ENCODE results near the gene DAB2. TPM values are rescaled to one million over a fixed set of nuclear protein-coding genes. Genes with fewer than 3 reads are reported as not detected.
"Not testable (repeated sequence)": the region's sequence is repeated elsewhere in the genome, so short reads cannot be mapped to it uniquely, and the experiment has no call there.

The DAB2 gene
- total RNA-seq, 1 donor from 2014 or later: 87.9 TPM

DNA sequence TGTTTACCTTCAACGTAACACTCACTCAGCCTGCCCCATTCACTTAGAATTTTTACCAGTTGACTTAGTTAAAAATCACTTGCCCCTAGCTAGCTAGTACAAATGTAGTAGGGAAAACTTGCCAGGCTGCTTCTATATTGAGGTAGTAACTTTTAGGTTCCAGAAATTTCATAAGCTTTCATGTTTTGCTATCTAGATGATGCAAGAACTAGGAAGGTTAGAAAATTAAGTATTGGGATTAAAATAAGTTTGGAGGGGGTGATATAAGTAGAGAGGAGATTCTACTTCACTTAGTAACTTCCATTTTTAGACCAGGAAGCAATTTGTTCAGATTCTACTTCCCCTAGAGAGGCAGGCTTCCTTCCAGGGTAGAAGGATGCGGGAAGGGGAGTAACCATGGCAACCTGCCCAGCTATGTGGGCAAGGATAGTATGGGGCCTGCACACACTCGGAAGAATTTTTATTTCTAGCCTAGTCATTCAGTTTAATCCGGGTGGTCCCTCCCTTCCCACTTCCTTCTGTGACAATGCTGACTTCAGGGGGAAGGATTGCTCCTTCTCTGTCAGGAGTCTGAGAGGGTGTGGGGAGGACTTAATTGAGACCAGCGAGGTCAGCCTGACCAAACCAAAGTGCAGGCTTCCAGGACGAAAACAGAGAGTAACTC, 4.2 kb downstream of the DAB2 start:
- DNase-seq (ENCODE audit: low spot score): peak; percentile 81

DNA sequence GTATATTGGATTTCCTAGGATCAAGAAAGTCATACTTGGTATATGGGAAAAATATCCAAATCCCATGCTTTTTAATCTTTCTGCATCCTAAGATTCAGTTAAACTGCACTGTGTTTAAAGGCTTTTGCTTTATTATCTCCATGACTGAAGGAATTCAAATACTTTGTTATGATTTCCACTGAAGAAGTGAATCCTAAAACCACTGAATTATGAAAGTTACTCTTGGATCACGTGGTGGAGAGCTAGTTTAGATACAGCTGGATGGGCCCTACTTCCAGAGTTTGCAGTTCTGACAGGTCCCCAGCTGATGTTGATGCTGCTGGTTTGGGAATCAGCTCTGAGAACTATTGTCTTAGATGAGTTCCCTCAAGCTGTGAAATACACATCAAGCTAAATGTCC, 5.0 kb downstream of the DAB2 start:
- peak; percentile 56 for DNase-seq (ENCODE audit: low spot score)

DNA sequence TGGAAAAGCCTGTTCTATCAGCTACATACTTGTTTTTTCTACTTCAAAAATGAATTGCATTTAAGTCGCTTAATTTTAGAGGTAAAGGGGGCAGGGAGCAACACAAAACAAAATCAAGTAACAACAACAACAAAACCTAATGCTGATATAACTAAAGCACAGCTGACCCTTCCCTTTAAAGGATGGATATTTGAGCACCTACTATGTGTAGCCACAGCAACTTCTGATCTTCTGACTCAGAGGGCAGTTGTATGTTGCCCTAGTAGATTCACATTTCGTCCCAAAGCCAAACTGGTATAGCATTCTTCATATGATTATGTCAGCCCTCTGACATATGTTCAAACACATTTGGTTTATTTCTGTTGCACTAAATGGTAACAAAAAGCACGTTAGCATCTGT, 6.8 kb downstream of the DAB2 start:
- no peak for DNase-seq (ENCODE audit: low spot score)

DNA sequence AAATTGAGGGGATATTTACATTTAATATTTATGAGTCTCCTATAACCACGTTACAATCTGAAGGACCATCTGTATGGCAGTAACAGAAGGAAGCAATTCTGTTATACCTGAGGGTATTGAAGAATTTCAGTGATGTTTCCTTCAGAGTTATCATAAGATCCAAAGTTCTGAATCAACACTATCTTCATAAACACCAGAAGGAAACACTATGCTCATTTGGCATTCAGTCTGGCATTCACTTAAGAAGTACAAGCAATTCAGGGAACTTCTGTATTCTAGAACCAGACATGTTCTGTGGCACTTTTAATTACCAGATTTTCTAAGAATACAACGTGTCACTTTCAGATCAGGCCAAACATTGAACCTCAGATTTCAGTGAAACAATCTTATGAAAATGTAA, 9.6 kb downstream of the DAB2 start:
- DNase-seq (ENCODE audit: low spot score): no peak

DNA sequence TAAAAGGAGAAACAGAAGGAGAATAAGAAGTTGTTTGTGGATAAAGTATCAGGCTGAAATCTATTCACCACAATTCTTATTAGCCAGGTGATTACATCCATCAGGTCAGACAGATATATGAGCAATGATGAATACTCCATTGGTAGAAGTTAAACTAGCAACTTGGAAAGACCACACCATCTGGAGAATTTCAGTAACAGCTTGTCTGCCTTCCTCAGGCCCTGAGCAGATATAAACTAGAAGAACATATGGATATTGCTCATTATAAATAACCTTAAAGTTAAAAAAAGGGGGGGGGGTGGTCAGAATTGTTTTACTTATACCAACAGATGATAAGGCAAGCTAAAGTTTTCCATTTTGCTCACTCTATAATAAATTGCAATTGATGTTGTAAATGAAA, 10.4 kb downstream of the DAB2 start:
- no peak for DNase-seq (ENCODE audit: low spot score)

DNA sequence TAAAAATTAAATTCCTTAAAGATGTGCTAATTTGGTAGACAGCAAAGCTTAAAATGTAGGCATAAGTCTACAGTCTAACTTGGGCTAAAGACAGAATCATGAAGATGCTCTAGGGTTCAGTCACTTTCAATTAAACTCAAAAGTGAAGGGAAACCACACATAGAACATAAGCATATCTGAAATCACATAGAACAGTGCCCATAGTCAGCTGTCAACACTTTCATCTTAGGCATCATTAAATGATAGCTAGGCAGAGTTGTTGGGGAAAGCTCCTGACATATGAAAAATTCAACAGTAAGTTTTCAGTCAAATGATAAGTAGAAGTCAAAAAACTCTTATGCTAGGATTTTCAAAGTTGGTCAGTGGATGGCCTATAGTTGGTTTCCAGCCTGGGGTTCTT, 11.0 kb downstream of the DAB2 start:
- no peak for DNase-seq (ENCODE audit: low spot score)

DNA sequence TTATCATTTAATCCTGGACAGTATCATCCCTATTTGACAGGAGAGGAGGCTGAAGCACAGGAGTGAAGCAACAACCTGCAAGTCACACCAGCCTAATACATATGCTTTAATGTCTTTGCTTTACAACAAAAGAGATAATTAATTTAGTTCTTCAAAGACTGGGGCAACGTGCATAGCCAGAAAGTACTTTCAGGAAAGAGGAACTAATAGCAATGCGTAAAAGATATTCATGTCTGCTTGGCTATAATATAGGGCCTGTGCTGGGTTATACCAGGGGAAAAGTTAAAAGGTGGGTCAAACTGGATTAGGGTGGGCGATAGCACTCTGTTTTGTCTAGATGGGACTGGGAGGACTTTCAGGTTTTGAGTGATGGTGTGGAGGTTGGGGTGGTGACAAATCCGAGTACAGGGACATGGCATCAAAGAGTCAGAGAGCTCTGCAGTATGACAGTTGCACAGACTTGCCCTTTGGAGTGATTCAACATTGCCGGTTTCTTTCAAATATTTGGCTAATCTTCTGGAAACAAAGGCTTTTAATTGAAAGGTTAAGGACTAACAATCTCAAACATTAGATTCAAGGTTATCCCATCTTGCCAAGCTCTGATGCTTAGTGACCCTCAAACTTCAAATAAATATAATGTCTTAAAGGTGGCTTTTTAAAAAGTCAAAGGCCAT, 11.9 kb downstream of the DAB2 start:
- DNase-seq (ENCODE audit: low spot score): no peak

DNA sequence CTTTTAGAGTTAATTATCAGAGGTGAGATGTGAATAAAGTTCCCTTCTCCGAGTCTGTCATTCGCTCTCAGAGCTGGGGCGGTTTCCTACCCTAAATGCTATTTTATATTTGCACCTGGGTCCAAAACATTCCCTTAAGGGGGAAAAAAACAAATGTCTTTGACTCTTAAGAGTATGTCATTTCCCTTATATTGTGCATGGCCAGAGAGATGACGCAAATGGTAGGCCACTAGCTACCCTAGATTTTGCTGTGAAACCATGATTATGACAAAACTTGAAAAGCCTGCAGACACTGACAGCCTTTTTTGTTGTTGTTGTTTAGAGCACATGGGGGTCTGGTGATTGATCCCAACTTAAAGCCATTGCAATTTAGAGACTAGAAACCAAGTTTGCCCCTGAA, 12.8 kb downstream of the DAB2 start:
- DNase-seq (ENCODE audit: low spot score): no peak

DNA sequence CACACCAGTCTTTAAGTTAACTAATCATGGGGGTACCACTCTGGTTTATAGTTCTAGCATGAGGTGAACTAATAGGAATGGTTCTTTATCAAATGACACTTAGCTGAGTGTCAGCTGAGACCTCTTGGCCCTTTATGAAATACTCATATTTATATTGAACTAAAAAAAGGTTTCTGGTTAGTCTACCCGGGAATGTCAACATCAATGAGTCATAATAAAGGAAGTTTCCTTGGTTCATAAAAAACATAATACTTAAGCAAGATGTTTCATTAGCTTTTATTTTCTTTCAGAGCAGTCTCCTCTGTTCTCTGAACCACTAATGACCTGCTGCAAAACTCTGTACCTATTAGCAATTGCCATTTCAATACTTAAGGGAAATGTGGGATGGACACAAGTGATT, 13.7 kb downstream of the DAB2 start:
- peak; percentile 46 for DNase-seq (ENCODE audit: low spot score)

DNA sequence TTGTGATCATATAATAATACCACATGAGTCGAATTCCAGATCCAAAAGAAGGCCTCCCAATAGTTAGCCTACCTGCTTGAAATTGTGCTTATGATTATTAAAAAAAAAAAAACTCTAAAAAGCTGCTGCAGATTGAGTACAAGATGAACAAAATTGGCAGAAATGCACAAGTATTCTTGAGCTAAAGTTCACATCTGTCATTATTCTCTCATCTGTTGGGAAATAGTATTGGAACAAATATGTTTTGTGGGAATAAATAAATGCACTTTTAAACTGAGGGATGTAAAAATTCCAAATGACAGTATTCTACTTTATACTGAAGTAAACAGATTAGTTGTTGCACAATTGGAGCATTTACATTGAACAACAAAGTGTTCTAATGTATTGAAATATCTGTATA, 15.7 kb downstream of the DAB2 start:
- no peak for DNase-seq (ENCODE audit: low spot score)

DNA sequence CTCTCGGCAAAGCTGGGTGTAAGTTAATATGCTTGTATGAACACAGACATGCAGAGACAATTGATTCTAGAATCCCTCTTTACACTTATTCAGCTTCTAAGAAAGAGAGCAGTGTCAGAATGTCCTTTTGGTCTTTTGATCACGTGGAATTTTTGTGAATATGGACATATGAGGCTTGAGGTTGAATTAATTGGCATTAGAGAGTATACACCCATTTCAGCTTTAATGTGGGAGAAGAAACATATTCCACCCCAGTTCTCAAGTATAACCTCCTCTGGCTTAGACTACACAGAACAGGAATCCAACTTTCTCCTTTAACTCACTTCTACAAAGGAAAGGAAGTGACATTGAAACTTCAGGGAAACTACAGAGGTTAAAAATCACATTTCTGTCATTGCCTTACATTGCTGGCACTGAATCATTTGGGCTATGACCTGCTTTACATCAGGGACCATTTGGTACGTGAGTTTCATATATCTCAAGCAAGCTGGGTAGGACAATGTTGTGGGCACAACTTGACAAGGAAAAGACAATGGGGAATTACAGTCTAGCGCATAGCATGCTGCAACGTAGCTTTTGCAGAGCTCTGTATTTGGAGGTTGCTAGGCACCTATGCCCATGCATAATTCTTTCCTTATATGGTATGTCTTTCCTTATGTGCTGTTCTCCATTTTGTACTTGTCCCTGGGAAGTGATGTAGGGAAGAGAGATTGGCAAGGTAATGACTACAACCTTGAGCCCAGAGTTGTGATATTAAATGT, 19.5 kb downstream of the DAB2 start:
- DNase-seq (ENCODE audit: low spot score): no peak

DNA sequence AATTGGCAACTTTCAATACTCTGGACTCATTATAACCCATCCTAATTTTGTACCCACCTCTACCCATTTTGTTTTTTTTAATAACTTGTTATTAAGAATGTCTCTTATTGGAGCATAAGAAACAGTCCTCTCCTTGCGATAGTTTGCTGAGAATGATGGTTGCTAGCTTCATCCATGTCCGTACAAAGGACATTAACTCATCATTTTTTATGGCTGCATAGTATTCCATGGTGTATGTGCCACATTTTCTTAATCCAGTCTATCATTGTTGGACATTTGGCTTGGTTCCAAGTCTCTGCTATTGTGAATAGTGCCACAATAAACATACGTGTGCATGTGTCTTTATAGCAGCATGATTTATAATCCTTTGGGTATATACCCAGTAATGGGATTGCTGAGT, 21.0 kb downstream of the DAB2 start:
- DNase-seq (ENCODE audit: low spot score): not testable (repeated sequence)

DNA sequence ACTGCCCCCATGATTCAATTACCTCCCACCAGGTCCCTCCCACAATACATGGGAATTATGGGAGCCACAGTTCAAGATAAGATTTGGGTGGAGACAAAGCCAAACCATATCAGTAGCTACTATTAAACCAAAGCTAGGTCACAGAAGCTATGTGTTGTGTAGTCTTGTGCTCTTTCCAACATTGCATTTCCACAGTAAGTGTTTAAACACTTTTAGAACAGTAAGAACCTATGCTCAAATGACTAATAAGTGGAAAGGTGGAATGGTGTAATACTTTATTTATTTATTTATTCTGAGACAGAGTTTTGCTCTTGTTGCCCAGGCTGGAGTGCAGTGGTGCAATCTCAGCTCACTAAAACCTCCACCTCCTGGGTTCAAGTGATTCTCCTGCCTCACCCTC, 22.6 kb downstream of the DAB2 start:
- DNase-seq (ENCODE audit: low spot score): not testable (repeated sequence)

DNA sequence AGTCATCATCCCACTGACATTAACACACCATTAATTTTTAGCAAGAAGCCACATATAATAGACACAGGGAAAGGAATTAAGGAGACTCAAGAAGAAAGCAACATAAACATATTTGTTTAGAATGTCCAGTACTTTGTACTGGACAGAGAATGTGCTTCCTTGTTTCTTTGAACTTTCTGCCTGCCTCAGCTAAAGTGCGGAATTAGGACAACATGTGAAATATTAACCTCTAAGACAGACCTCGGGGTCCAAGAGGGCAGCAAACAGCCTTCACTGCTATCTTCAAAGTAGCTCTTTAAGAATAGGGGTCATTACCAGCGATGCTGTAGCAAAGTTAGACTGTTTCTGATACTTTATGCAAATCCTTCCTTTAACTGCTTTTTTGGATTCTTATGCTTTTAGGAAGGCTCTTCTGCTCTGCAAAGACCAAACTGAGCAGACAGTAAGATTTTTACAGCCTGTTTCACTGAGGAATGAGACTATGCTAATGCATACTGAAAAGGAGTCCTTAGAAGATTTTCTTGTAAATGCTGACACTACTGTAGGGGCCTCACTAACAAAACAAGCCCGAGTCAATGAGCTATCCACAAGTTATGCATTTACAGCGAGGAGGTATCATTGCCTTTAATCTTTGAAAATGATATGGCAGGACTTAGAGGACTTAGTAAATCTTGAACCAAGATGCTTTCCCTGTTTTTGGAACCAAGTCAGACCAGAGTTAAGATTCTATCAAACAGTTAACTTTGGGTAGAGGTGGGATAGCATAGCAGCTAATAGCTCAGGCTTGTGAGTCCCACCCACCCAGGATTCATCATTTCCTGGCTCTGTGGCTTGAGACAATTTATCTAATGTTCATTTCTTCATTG, 23.8 kb downstream of the DAB2 start:
- DNase-seq (ENCODE audit: low spot score): peak; percentile 89

DNA sequence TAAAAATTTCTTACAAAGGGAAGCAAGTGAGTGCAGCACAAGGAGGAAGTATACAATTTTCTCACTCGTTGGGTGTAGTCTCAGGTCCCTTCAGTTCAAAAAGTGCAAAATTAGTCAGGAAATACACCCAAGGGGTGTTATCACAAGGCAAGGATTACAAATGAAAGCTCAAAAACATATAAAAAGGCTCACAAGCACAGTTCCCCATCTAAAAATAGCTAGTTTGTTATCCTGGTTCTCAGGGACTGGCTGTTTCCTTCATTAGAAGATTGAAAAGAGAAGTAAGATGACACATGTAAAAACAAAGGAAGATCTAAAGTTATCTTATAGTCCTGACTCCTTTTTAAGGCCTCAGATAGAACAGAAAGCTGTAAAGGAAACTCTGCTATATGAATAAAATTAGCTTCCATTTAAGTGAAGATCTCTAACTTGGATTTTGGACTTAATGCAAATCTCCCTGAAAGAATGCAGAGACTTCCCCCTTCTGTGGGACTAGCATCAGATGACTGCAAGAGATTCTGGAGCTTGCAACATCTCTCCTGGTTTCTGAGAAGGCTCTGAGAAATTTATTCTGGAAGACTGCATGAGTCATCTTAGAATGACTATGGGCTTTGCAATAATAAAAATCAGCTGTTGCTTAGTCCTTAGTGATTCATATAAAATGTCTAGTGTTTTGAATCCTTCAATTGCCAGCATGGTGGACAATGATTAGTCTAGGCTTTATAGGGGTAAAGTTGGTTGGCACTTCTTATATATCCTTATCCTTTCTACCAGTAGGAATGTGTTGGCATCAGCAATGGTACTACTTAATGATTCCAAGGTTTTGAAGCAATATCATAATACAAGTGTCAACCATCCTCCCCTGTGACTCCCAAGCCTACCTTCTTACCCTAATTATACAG, 25.4 kb downstream of the DAB2 start:
- peak; percentile 98 for DNase-seq (ENCODE audit: low spot score)

DNA sequence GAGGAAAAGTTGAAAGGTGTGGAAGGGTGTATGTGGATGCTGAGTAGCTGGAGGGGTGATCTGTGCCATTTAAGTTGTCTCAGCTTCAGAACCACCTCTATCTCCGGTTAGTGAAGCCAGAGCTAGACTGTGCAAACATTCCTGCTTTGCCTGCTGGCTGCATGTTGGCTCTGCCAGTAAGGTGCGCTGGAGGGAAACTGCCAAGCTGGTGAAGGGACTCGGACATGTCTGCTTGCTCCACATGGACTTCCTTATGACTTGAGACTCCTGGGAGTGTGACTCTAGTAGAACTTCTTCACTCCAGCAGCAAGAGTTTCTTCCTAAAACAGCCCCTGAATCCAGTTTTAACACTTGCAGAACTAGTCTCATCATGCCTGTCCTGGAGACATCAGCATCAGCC, 27.9 kb downstream of the DAB2 start:
- no peak for DNase-seq (ENCODE audit: low spot score)

DNA sequence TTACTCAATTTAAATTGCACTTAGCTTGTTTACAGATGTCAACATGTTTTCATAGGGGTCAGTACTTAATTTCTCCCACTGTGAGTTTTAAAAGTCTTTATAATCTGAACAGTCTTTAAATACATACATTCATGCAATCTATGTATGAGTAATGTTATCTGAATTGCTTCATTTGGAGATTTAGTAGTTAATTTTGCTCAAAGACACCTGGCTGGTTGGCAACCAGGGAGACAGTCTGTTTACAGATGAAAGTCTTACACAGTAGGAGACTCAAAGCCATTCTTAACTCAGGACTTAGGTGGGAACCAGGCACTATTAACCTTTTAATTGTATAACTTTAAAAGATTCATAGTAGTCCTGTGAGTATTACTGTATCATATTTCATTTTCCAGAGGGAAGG, 29.3 kb downstream of the DAB2 start:
- DNase-seq (ENCODE audit: low spot score): no peak

DNA sequence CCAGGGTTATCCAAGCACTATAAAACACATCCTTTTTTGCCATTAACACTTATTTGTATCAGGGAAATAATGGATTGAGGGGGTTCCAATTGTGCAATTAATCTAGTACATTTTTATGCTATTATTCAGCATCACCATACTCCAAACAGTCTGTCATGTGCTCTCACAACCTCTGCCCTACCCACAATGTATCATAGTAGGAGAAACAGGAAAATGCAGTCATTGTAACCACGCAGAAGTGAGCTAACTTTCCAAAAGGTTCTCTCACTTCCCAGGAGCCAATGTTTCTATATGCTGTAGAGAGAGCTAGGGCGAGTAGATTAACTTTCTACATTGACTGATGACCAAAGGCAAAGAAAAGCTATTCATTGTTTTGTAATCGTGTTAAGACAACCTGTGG, 29.8 kb downstream of the DAB2 start:
- DNase-seq (ENCODE audit: low spot score): no peak

DNA sequence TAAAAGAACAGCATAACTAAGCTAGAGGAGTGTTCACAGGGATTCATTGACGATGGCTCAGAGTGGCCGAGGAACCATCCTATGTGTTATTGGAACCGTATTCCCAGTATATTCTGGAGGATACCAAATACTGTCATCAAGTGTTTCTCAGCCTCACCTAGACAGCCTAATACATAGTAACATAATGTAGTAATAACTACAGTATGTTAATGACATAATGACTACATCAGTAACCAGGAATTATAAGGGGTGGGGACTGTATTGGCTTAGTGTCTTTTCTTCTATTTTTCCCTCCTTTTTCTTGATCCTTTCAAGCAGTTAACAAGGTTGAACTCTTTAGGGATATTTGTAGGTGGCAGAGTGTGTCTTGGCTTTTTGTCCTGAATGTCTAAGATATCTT, 33.8 kb downstream of the DAB2 start:
- DNase-seq (ENCODE audit: low spot score): no peak

DNA sequence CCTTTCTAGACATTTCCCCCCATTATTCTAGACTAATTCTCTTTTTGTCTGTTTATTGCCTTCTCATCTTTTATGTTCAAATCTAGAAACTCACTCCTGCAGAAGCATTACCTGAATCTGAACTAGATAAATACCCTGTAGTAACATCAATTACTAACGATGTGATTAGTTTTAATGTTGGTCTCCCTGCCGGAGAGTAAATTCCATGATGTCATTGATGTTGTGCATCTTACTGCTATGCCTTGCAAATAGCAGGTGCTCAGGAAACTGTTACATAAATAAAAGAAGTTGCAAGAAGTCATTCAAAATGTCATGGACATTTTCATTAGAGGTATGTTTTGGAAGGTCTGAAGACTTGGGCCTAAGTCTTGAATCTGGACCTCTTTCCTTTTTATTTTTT, 37.5 kb downstream of the DAB2 start:
- no peak for DNase-seq (ENCODE audit: low spot score)

DNA sequence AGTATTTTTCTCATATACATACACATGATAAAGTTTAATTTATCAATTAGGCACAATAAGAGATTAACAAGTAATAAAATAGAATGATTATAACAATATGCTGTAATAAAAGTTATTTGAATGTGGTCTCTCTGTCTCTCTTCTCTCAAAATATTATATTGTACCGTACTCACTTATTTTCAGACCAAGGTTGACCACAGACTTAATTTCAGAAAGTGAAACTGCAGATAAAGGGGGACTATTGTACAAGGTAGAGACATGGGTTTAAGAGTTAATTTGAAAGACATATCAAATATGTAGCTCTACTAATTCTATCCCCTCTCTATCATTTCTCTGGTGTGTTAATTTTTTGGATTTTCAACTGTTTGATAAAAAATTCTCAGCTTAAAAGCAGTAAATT, 40.5 kb downstream of the DAB2 start:
- no peak for DNase-seq (ENCODE audit: low spot score)

Measured in umbilical cord (tissue), 2 donors.